ENCODE data around the gene CUL3.
"Not testable (repeated sequence)": the region's sequence is repeated elsewhere in the genome, so short reads cannot be mapped to it uniquely, and the experiment has no call there.

Gene CUL3

GRCh38 chr2:224584111-224584784 is 915 bp downstream of the CUL3 start:
- Histone ChIP-seq H3K4me2 (peak overlapping the region; percentile 90), H4K20me1 (ENCODE audit: insufficient read depth) (peaks cover 32% of the 10 kb centered on the region), H3K4me3 (IDR thresholded peaks at IDR 0.05; ENCODE audit: insufficient read depth, low read depth, low read length) (peak overlapping the region; percentile 75), H3K27me3 (ENCODE audit: insufficient read depth, low read depth) (no peaks in the 10 kb centered on the region), H2AFZ (ENCODE audit: low read depth) (no peak overlapping the region), H3K4me1 (ENCODE audit: low read depth, poor library complexity, severe bottlenecking) (peaks cover 20% of the 10 kb centered on the region), H3K27ac (peak overlapping the region; percentile 50; the same call in 1 of the 2 replicates), H3K9ac (peak overlapping the region; percentile 72), H3K79me2 (ENCODE audit: insufficient read depth, low read depth) (peaks cover 52% of the 10 kb centered on the region), H3K36me3 (ENCODE audit: insufficient read depth) (no peaks in the 10 kb centered on the region)
- no peak for TF ChIP-seq CTCF (conservative IDR thresholded peaks at IDR 0.05; ENCODE audit: low read depth, low read length)

- H3K79me2 ChIP-seq (ENCODE audit: insufficient read depth, low read depth), result peaks cover 64% of the 10 kb centered on the region
- H3K36me3 ChIP-seq (ENCODE audit: insufficient read depth); H3K27ac ChIP-seq; H2AFZ ChIP-seq (ENCODE audit: low read depth); H3K27me3 ChIP-seq (ENCODE audit: insufficient read depth, low read depth); H3K4me3 ChIP-seq (IDR thresholded peaks at IDR 0.05; ENCODE audit: insufficient read depth, low read depth, low read length); H3K9ac ChIP-seq: not testable (repeated sequence)
- H4K20me1 ChIP-seq (ENCODE audit: insufficient read depth), result peaks cover 34% of the 10 kb centered on the region
- H3K4me1 ChIP-seq (ENCODE audit: low read depth, poor library complexity, severe bottlenecking), result peaks cover 23% of the 10 kb centered on the region
- H3K4me2 ChIP-seq, result peak overlapping the region; percentile 90
These were observed 2.1 kb downstream of the CUL3 start for GRCh38 chr2:224583033-224583432.

GRCh38 chr2:224580248-224580647 is 4.9 kb downstream of the CUL3 start:
- H3K79me2 ChIP-seq (ENCODE audit: insufficient read depth, low read depth), result peaks cover 92% of the 10 kb centered on the region
- H2AFZ ChIP-seq (ENCODE audit: low read depth), result no peak overlapping the region
- no peak for TF ChIP-seq CTCF (conservative IDR thresholded peaks at IDR 0.05; ENCODE audit: low read depth, low read length)
- H3K9ac ChIP-seq, result no peak overlapping the region
- H3K4me2 ChIP-seq, result no peak overlapping the region
- peaks cover 58% of the 10 kb centered on the region for H4K20me1 ChIP-seq (ENCODE audit: insufficient read depth)
- no peaks in the 10 kb centered on the region for H3K27me3 ChIP-seq (ENCODE audit: insufficient read depth, low read depth)
- H3K36me3 ChIP-seq (ENCODE audit: insufficient read depth), result no peaks in the 10 kb centered on the region
- H3K4me1 ChIP-seq (ENCODE audit: low read depth, poor library complexity, severe bottlenecking), result peaks cover 23% of the 10 kb centered on the region
- H3K4me3 ChIP-seq (IDR thresholded peaks at IDR 0.05; ENCODE audit: insufficient read depth, low read depth, low read length), result no peak overlapping the region
- H3K27ac ChIP-seq, result no peak overlapping the region

GRCh38 chr2:224579411-224579810 is 5.8 kb downstream of the CUL3 start:
- H3K4me1 ChIP-seq (ENCODE audit: low read depth, poor library complexity, severe bottlenecking), result peaks cover 32% of the 10 kb centered on the region
- H3K4me3 ChIP-seq (IDR thresholded peaks at IDR 0.05; ENCODE audit: insufficient read depth, low read depth, low read length), result no peak overlapping the region
- H3K9ac ChIP-seq, result no peak overlapping the region

More at GRCh38 chr2:224579411-224579810, 5.8 kb downstream of the CUL3 start:
- peaks cover 66% of the 10 kb centered on the region for H4K20me1 ChIP-seq (ENCODE audit: insufficient read depth)
- H3K4me2 ChIP-seq, result no peak overlapping the region
- H2AFZ ChIP-seq (ENCODE audit: low read depth), result no peak overlapping the region
- no peaks in the 10 kb centered on the region for H3K27me3 ChIP-seq (ENCODE audit: insufficient read depth, low read depth)
- H3K27ac ChIP-seq, result no peak overlapping the region
- TF ChIP-seq CTCF (conservative IDR thresholded peaks at IDR 0.05; ENCODE audit: low read depth, low read length), result no peak
- H3K36me3 ChIP-seq (ENCODE audit: insufficient read depth), result no peaks in the 10 kb centered on the region
- H3K79me2 ChIP-seq (ENCODE audit: insufficient read depth, low read depth), result peaks cover 100% of the 10 kb centered on the region
